ENCODE data around the gene MRGPRD. TPM values are rescaled to one million over a fixed set of nuclear protein-coding genes. Genes with fewer than 3 reads are reported as not detected.

MRGPRD gene
- total and polyA plus RNA-seq, 2 of the 8 experiments (the other 6 are each of a cell fraction or from before 2014, with no cell fraction given): not detected

- Histone ChIP-seq H3K79me1 (ENCODE audit: low read depth, low read length) (no peaks in the 10 kb centered on the region), H3K23me2 (ENCODE audit: low read depth, low read length) (no peaks in the 10 kb centered on the region), H3K27ac (ENCODE audit: low read depth, low read length) (no peak overlapping the region), H3K9ac (replicated peaks in 1 of 4; ENCODE audit: extremely low read depth in 1 of 4, low read depth in 3 of 4, low read length in 3 of 4) (no peak overlapping the region), H3K9me3 (ENCODE audit: insufficient read depth in 2 of 2, low read depth in 1 of 2, low read length in 1 of 2) (no peaks in the 10 kb centered on the region), H3K4me2 (ENCODE audit: insufficient read depth in 1 of 2, low read depth in 2 of 2, low read length in 2 of 2) (no peak overlapping the region), H2AFZ (ENCODE audit: low read length) (no peak overlapping the region), H3K14ac (ENCODE audit: insufficient read length) (no peak overlapping the region), H3K18ac (ENCODE audit: extremely low read depth, low read length) (no peak overlapping the region), H3K56ac (replicated peaks; ENCODE audit: insufficient read length, low read depth, low read length) (no peak overlapping the region), H3K79me2 (ENCODE audit: control insufficient read depth in 1 of 2, insufficient read depth in 2 of 2, low read length in 2 of 2) (no peaks in the 10 kb centered on the region), H2BK120ac (replicated peaks; ENCODE audit: low read depth, low read length) (no peak overlapping the region), H4K5ac (ENCODE audit: insufficient read length, low read depth, low read length) (no peak overlapping the region), H3K4me3 (ENCODE audit: extremely low read depth in 1 of 4, insufficient read depth in 2 of 4, low read depth in 3 of 4, low read length in 4 of 4) (no peak overlapping the region), H4K20me1 (replicated peaks in 1 of 2; ENCODE audit: control insufficient read depth in 1 of 2, insufficient read depth in 2 of 2, low read length in 2 of 2) (no peaks in the 10 kb centered on the region), H3K27me3 (replicated peaks in 1 of 4; ENCODE audit: control insufficient read depth in 3 of 4, extremely low read depth in 1 of 4, insufficient read depth in 3 of 4, low read length in 3 of 4) (no peaks in the 10 kb centered on the region), H3K4me1 (replicated peaks in 1 of 4; ENCODE audit: control insufficient read depth in 3 of 4, insufficient read depth in 4 of 4, low read length in 3 of 4) (no peaks in the 10 kb centered on the region), H2BK20ac (ENCODE audit: low read length) (no peak overlapping the region), H2AK5ac (ENCODE audit: low read depth, low read length) (no peak overlapping the region), H4K8ac (ENCODE audit: extremely low read depth, insufficient read depth, low read length) (0 out of 2 replicates have a peak overlapping the region, but pooled peaks have one; percentile 28), H2BK12ac (ENCODE audit: low read depth, low read length) (no peak overlapping the region), H2BK5ac (ENCODE audit: low read depth, low read length) (no peak overlapping the region), H3K4ac (replicated peaks; ENCODE audit: insufficient read length, low read depth, low read length) (no peak overlapping the region), H2BK15ac (ENCODE audit: low read length) (no peak overlapping the region), H3K36me3 (ENCODE audit: control insufficient read depth in 2 of 4, insufficient read depth in 4 of 4, low read length in 3 of 4) (no peaks in the 10 kb centered on the region), H4K91ac (replicated peaks; ENCODE audit: insufficient read length, low read length) (no peak overlapping the region), H3K23ac (ENCODE audit: insufficient read length) (no peak overlapping the region)
- DNase-seq (ENCODE audit: low read depth in 1 of 2, low spot score in 2 of 2): no peak
- CTCF ChIA-PET (ENCODE audit: partially characterized antibody): interaction anchor here (0.9 to 2.0 kb wide), 5 partner anchors 9 to 78 kb away, joined by 3 to 8 read pairs (median 3); no protein-coding TSS in a partner anchor
- POLR2A ChIA-PET (ENCODE audit: partially characterized antibody): interaction anchor here (1.1 to 1.7 kb wide), 2 partner anchors 14 to 33 kb away, joined by 3 read pairs; no protein-coding TSS in a partner anchor
- no peak for TF ChIP-seq NANOG (IDR thresholded peaks at IDR 0.05; ENCODE audit: insufficient read depth, low read depth, low read length, poor library complexity, severe bottlenecking)
- TF ChIP-seq TBP (IDR thresholded peaks at IDR 0.05; ENCODE audit: low read depth, low read length): no peak
- TF ChIP-seq CBX8 (IDR thresholded peaks at IDR 0.05; ENCODE audit: borderline replicate concordance, low read depth, low read length): no peak
- TF ChIP-seq TAF7 (optimal IDR thresholded peaks at IDR 0.05; ENCODE audit: borderline replicate concordance, low read depth, low read length): no peak
- TF ChIP-seq CREB1 (IDR thresholded peaks at IDR 0.05): no peak
- TF ChIP-seq RFX5 (IDR thresholded peaks at IDR 0.05; ENCODE audit: borderline replicate concordance, low read depth, low read length): no peak
- WGBS, 2 experiments (ENCODE audit: extremely low coverage in 1 of 2, insufficient coverage in 1 of 2, insufficient read length in 1 of 2, insufficient replicate concordance in 2 of 2, low coverage in 1 of 2, low lambda C conversion rate in 2 of 2, missing lambda C conversion rate in 1 of 2): 91% methylated on average over 9 of the region's 9 CpGs; no CpG with 5 or more reads in 1 of the 2 experiments
- FAIRE-seq: no peak
Measured at GRCh38 chr11:69027704-69028372, 47.1 kb upstream of the MRGPRD start.

All from H1 (cell line).